IMR-90 (cell line): ENCODE measurements around the gene HNF1B.

Source experiments
- BHLHE40 ChIP-seq: fragments of 150-350 bp; IDR thresholded peaks from 2 replicates; pipeline ENCODE4 v1.6.1; 2016; ENCODE audit warnings: mild to moderate bottlenecking, low read depth, low read length
- FOS ChIP-seq: fragments of 150-350 bp; IDR thresholded peaks from 2 replicates; pipeline ENCODE4 v1.6.1; 2016; ENCODE audit warnings: low read depth, low read length
- MAZ ChIP-seq: IDR thresholded peaks from 2 replicates; pipeline ENCODE4 v1.6.1; 2012; ENCODE audit warnings: low read depth, mild to moderate bottlenecking, low read length, improper control_type of control experiment, moderate library complexity, borderline replicate concordance
- MXI1 ChIP-seq: IDR thresholded peaks from 2 replicates; pipeline ENCODE4 v1.6.1; 2012; ENCODE audit warnings: low read depth, mild to moderate bottlenecking, low read length, moderate library complexity, borderline replicate concordance
- POLR2A ChIP-seq: IDR thresholded peaks from 2 replicates; pipeline ENCODE4 v1.6.1; 2012; ENCODE audit warnings: mild to moderate bottlenecking, low read depth, low read length
- RCOR1 ChIP-seq: IDR thresholded peaks from 2 replicates; pipeline ENCODE4 v1.6.1; 2012; ENCODE audit warnings: mild to moderate bottlenecking, low read length, improper control_type of control experiment; ENCODE audit not compliant: insufficient replicate concordance
- RFX5 ChIP-seq: IDR thresholded peaks from 2 replicates; pipeline ENCODE4 v1.8.0; 2012; ENCODE audit warnings: low read depth, mild to moderate bottlenecking, low read length, moderate library complexity
- SMC3 ChIP-seq: fragments of 150-350 bp; IDR thresholded peaks from 2 replicates; pipeline ENCODE4 v1.6.1; 2016; ENCODE audit warnings: low read depth, mild to moderate bottlenecking, antibody characterized with exemption, low read length, moderate library complexity
- TF ChIP-seq, protein P1 (sequence below): conservative IDR thresholded peaks from 2 replicates; pipeline ENCODE4 v1.5.1; 2012; ENCODE audit warnings: mild to moderate bottlenecking, low read depth, low read length, improper control_type of control experiment
- TF ChIP-seq, protein P2 (sequence below): fragments of 150-350 bp; IDR thresholded peaks from 2 replicates; pipeline ENCODE4 v1.6.1; 2017; ENCODE audit warnings: mild to moderate bottlenecking, antibody characterized with exemption, low read length, low read depth

DNA sequence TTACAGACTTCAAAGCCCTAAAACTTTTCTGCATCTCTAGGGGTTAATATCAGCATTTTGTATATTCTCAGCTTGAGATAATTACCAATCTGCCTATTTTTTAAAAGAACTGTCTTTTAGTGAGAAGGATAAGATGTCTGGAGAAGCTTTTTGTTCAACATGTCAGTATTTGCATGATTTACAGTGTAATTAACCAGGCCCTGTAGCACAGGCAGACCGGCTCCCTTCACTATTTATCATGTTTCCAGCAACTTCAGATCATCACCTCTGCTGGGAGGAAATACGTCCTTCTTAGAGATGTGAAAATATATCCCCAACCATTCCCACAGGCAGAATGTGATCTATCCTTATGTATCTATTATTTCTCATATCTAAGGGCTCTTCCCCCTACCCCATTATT lies 93.0 kb downstream of the HNF1B start:
- TF ChIP-seq, protein P1, sequence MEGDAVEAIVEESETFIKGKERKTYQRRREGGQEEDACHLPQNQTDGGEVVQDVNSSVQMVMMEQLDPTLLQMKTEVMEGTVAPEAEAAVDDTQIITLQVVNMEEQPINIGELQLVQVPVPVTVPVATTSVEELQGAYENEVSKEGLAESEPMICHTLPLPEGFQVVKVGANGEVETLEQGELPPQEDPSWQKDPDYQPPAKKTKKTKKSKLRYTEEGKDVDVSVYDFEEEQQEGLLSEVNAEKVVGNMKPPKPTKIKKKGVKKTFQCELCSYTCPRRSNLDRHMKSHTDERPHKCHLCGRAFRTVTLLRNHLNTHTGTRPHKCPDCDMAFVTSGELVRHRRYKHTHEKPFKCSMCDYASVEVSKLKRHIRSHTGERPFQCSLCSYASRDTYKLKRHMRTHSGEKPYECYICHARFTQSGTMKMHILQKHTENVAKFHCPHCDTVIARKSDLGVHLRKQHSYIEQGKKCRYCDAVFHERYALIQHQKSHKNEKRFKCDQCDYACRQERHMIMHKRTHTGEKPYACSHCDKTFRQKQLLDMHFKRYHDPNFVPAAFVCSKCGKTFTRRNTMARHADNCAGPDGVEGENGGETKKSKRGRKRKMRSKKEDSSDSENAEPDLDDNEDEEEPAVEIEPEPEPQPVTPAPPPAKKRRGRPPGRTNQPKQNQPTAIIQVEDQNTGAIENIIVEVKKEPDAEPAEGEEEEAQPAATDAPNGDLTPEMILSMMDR, result no peak
- TF ChIP-seq POLR2A, result no peak
- no peak for TF ChIP-seq RFX5
- no peak for TF ChIP-seq BHLHE40
- no peak for TF ChIP-seq MAZ
- no peak for TF ChIP-seq RCOR1
- TF ChIP-seq MXI1, result no peak
- TF ChIP-seq FOS, result no peak
- TF ChIP-seq, protein P2, sequence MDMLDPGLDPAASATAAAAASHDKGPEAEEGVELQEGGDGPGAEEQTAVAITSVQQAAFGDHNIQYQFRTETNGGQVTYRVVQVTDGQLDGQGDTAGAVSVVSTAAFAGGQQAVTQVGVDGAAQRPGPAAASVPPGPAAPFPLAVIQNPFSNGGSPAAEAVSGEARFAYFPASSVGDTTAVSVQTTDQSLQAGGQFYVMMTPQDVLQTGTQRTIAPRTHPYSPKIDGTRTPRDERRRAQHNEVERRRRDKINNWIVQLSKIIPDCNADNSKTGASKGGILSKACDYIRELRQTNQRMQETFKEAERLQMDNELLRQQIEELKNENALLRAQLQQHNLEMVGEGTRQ, result no peak
- TF ChIP-seq SMC3, result no peak
